ENCODE measurements around the gene RNF214. TPM values are rescaled to one million over a fixed set of nuclear protein-coding genes. Genes with fewer than 3 reads are reported as not detected.

RNF214 gene
- total and polyA plus RNA-seq, 10 of the 15 experiments (the other 5 are each of a cell fraction or from before 2014, with no cell fraction given), result 4.8 to 16.8 (median 10.5) TPM

- BruUV-seq (replicated peaks), result no TSS peak
- no peak for DNase-seq (ENCODE audit: low read depth, low spot score)
- ChIA-PET POLR2A (interaction anchor here (0.6 kb wide), 2 partner anchors 100 to 192 kb away, joined by 4 to 5 read pairs; no protein-coding TSS in a partner anchor), SMC1A (ENCODE audit: uncharacterized antibody, unreplicated experiment) (no interaction called here), RAD21 (ENCODE audit: unreplicated experiment) (interaction anchor here (1.3 kb wide), 1 partner anchor 83 kb away, joined by 3 read pairs; the partner anchor contains the start of gene PCSK7), CTCF (no interaction called here)
- intact Hi-C loops (cut with micrococcal nuclease; ENCODE audit: unreplicated experiment) (no loop called here), in situ Hi-C loops (cut with MboI) (no loop called here)
- peak; percentile 13; the same call in 1 of the 3 replicates for ATAC-seq
- H3K36me3 ChIP-seq (ENCODE audit: control insufficient read depth in 2 of 2, insufficient read depth in 2 of 2, low read length in 1 of 2), result no peaks in the 10 kb centered on the region; a peak in 1 of 4 replicates
- H3K79me2 ChIP-seq (ENCODE audit: control insufficient read depth, insufficient read depth, low read length), result no peaks in the 10 kb centered on the region
- no peaks in the 10 kb centered on the region for H4K20me1 ChIP-seq (ENCODE audit: control insufficient read depth, insufficient read depth)
- 38% methylated on average over 7 of the region's 10 CpGs for WGBS (ENCODE audit: insufficient coverage, insufficient replicate concordance, low lambda C conversion rate, missing lambda C conversion rate)
- H3K4me1 ChIP-seq (ENCODE audit: control insufficient read depth, insufficient read depth, low read length), result peaks cover 3% of the 10 kb centered on the region
- no peak for TF ChIP-seq STAT1 (conservative IDR thresholded peaks at IDR 0.05)
- H3K4me2 ChIP-seq (ENCODE audit: control insufficient read depth, insufficient read depth), result no peak overlapping the region
- no peak overlapping the region for H2AFZ ChIP-seq (ENCODE audit: control insufficient read depth, low read depth, low read length)
- peaks cover 10 to 22% of the 10 kb centered on the region in 2 experiments for H3K27me3 ChIP-seq (replicated peaks in 1 of 2; ENCODE audit: control insufficient read depth in 2 of 2, insufficient read depth in 2 of 2, low read length in 1 of 2)
- H3K4me3 ChIP-seq, result no peak overlapping the region
- FAIRE-seq, result no peak
- no peaks in the 10 kb centered on the region for H3K9me3 ChIP-seq (replicated peaks; ENCODE audit: control insufficient read depth, insufficient read depth, low read length)
- H3K27ac ChIP-seq (ENCODE audit: control insufficient read depth, insufficient read depth), result no peak overlapping the region
- H3K9ac ChIP-seq (ENCODE audit: control insufficient read depth, insufficient read depth, low read length), result no peak overlapping the region
These were observed 82.4 kb downstream of the RNF214 start for GRCh38 chr11:117314840-117315239.

- Histone ChIP-seq H3K4me3 (peak overlapping the region; percentile 57; the same call in 1 of the 2 replicates), H3K4me1 (ENCODE audit: control insufficient read depth, insufficient read depth, low read length) (peaks cover 3% of the 10 kb centered on the region), H3K9me3 (replicated peaks; ENCODE audit: control insufficient read depth, insufficient read depth, low read length) (no peaks in the 10 kb centered on the region), H3K79me2 (ENCODE audit: control insufficient read depth, insufficient read depth, low read length) (no peaks in the 10 kb centered on the region), H3K27me3 (replicated peaks in 1 of 2; ENCODE audit: control insufficient read depth in 2 of 2, insufficient read depth in 2 of 2, low read length in 1 of 2) (peaks cover 10 to 22% of the 10 kb centered on the region in 2 experiments), H3K9ac (ENCODE audit: control insufficient read depth, insufficient read depth, low read length) (no peak overlapping the region), H4K20me1 (ENCODE audit: control insufficient read depth, insufficient read depth) (no peaks in the 10 kb centered on the region), H3K36me3 (ENCODE audit: control insufficient read depth in 2 of 2, insufficient read depth in 2 of 2, low read length in 1 of 2) (no peaks in the 10 kb centered on the region; a peak in 1 of 4 replicates), H3K4me2 (ENCODE audit: control insufficient read depth, insufficient read depth) (peak overlapping the region; percentile 36), H2AFZ (ENCODE audit: control insufficient read depth, low read depth, low read length) (peak overlapping the region; percentile 44), H3K27ac (ENCODE audit: control insufficient read depth, insufficient read depth) (no peak overlapping the region)
- 4% methylated on average over 39 of the region's 62 CpGs for WGBS (ENCODE audit: insufficient coverage, insufficient replicate concordance, low lambda C conversion rate, missing lambda C conversion rate)
- no TSS peak for BruUV-seq (replicated peaks)
- FAIRE-seq (no peak), ATAC-seq (peak; percentile 76), DNase-seq (ENCODE audit: low read depth, low spot score) (no peak)
- intact Hi-C loops (cut with micrococcal nuclease; ENCODE audit: unreplicated experiment), result no loop called here
- in situ Hi-C loops (cut with MboI), result no loop called here
- POLR2A ChIA-PET, result interaction anchor here (0.6 kb wide), 1 partner anchor 99 kb away, joined by 4 read pairs; no protein-coding TSS in a partner anchor
- SMC1A ChIA-PET (ENCODE audit: uncharacterized antibody, unreplicated experiment), result no interaction called here
- TF ChIP-seq SUZ12 (IDR thresholded peaks at IDR 0.05; ENCODE audit: unreplicated experiment) (peak; percentile 64), ZNF622 (IDR thresholded peaks at IDR 0.05) (no peak), NFYA (IDR thresholded peaks at IDR 0.05; ENCODE audit: borderline replicate concordance, low read depth, low read length) (no peak), USF1 (IDR thresholded peaks at IDR 0.05; ENCODE audit: borderline replicate concordance, extremely low read length, insufficient read depth, low read depth, low read length) (peak; percentile 51)
- RAD21 ChIA-PET (ENCODE audit: unreplicated experiment), result interaction anchor here (1.3 kb wide), 1 partner anchor 84 kb away, joined by 3 read pairs; the partner anchor contains the start of gene PCSK7
- CTCF ChIA-PET, result interaction anchor here (1.3 kb wide), 1 partner anchor 111 kb away, joined by 3 read pairs; no protein-coding TSS in a partner anchor
These were observed 83.1 kb downstream of the RNF214 start for GRCh38 chr11:117315285-117316196.
